ENCODE data around the gene NCK1. TPM values are rescaled to one million over a fixed set of nuclear protein-coding genes. Genes with fewer than 3 reads are reported as not detected.
A peak's percentile ranks its signal among the peaks of the same experiment; 100 is the strongest.

Gene NCK1
- total and polyA plus RNA-seq, 2 of the 13 experiments (the other 11 are each of a cell fraction or from before 2014, with no cell fraction given): 14.7 to 30.4 TPM

DNA sequence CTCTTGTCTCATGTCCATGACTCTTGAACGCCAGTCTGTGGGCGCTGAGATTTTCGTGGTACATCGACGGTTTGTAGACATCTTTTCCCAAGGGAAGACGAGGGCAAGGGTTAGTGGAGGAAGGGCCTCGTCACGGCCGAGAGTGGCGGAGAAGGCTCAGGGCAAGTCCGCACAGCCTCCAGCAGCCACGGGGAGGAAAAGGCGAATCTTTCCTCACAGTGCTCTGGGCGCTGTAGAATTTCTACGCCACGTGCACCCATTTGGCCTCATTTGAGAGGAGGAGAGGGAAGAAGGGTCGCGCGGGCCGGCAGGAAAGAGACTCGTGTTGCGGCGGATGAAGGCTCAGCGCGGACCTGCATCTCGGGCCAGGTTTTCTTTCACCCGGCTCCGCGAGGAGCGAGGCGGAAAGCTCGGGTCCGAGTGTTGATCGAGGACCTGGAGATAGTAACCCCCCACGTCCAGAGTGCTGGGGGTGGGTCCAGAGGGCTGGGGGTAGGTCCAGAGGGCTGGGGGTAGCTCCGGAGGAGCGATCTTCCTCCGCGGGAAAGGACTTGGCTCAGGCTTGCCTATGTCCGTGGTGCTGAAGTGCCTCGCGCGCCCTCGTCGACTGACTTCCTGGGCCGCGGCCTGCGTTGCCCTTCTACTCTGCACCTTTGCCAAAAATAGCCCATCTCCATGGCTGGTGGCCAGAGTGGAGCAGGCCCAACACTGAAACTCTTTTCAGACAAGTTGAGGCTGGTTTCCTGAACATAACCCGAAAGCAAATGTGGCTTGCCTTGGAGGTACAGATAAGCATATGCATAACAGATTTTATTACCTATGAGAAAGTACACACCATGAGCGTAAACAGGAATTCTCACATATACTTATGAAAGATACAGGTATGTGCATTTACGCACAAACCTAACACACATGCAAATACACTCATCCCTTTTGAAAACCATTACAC, 42.0 kb upstream of the NCK1 start (continued):
- TF ChIP-seq, protein P1, sequence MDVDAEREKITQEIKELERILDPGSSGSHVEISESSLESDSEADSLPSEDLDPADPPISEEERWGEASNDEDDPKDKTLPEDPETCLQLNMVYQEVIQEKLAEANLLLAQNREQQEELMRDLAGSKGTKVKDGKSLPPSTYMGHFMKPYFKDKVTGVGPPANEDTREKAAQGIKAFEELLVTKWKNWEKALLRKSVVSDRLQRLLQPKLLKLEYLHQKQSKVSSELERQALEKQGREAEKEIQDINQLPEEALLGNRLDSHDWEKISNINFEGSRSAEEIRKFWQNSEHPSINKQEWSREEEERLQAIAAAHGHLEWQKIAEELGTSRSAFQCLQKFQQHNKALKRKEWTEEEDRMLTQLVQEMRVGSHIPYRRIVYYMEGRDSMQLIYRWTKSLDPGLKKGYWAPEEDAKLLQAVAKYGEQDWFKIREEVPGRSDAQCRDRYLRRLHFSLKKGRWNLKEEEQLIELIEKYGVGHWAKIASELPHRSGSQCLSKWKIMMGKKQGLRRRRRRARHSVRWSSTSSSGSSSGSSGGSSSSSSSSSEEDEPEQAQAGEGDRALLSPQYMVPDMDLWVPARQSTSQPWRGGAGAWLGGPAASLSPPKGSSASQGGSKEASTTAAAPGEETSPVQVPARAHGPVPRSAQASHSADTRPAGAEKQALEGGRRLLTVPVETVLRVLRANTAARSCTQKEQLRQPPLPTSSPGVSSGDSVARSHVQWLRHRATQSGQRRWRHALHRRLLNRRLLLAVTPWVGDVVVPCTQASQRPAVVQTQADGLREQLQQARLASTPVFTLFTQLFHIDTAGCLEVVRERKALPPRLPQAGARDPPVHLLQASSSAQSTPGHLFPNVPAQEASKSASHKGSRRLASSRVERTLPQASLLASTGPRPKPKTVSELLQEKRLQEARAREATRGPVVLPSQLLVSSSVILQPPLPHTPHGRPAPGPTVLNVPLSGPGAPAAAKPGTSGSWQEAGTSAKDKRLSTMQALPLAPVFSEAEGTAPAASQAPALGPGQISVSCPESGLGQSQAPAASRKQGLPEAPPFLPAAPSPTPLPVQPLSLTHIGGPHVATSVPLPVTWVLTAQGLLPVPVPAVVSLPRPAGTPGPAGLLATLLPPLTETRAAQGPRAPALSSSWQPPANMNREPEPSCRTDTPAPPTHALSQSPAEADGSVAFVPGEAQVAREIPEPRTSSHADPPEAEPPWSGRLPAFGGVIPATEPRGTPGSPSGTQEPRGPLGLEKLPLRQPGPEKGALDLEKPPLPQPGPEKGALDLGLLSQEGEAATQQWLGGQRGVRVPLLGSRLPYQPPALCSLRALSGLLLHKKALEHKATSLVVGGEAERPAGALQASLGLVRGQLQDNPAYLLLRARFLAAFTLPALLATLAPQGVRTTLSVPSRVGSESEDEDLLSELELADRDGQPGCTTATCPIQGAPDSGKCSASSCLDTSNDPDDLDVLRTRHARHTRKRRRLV (CRISPR knock-in tag; IDR thresholded peaks at IDR 0.05): no peak
- TF ChIP-seq NR3C1 (CRISPR knock-in tag; IDR thresholded peaks at IDR 0.05): no peak
- TF ChIP-seq NR2F2 (IDR thresholded peaks at IDR 0.05; ENCODE audit: borderline replicate concordance, low read depth): no peak
- TF ChIP-seq ZNF253 (CRISPR knock-in tag; IDR thresholded peaks at IDR 0.05; ENCODE audit: borderline replicate concordance): peak; percentile 65; the same call in 1 of the 2 replicates
- TF ChIP-seq, protein P2, sequence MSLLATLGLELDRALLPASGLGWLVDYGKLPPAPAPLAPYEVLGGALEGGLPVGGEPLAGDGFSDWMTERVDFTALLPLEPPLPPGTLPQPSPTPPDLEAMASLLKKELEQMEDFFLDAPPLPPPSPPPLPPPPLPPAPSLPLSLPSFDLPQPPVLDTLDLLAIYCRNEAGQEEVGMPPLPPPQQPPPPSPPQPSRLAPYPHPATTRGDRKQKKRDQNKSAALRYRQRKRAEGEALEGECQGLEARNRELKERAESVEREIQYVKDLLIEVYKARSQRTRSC (CRISPR knock-in tag; IDR thresholded peaks at IDR 0.05; ENCODE audit: low read depth): no peak
- no peak for TF ChIP-seq ZNF780A (CRISPR knock-in tag; IDR thresholded peaks at IDR 0.05)
- no peak for TF ChIP-seq JUNB (CRISPR knock-in tag; IDR thresholded peaks at IDR 0.05; ENCODE audit: borderline replicate concordance)
- TF ChIP-seq, protein P3, sequence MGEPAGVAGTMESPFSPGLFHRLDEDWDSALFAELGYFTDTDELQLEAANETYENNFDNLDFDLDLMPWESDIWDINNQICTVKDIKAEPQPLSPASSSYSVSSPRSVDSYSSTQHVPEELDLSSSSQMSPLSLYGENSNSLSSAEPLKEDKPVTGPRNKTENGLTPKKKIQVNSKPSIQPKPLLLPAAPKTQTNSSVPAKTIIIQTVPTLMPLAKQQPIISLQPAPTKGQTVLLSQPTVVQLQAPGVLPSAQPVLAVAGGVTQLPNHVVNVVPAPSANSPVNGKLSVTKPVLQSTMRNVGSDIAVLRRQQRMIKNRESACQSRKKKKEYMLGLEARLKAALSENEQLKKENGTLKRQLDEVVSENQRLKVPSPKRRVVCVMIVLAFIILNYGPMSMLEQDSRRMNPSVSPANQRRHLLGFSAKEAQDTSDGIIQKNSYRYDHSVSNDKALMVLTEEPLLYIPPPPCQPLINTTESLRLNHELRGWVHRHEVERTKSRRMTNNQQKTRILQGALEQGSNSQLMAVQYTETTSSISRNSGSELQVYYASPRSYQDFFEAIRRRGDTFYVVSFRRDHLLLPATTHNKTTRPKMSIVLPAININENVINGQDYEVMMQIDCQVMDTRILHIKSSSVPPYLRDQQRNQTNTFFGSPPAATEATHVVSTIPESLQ (CRISPR knock-in tag; conservative IDR thresholded peaks at IDR 0.05): no peak
- TF ChIP-seq PRPF4 (IDR thresholded peaks at IDR 0.05; ENCODE audit: low read depth, low read length, poor library complexity, severe bottlenecking): no peak
- TF ChIP-seq ZNF773 (CRISPR knock-in tag; IDR thresholded peaks at IDR 0.05; ENCODE audit: borderline replicate concordance): no peak
- no peak for TF ChIP-seq AHR (CRISPR knock-in tag; IDR thresholded peaks at IDR 0.05)
- TF ChIP-seq, protein P4, sequence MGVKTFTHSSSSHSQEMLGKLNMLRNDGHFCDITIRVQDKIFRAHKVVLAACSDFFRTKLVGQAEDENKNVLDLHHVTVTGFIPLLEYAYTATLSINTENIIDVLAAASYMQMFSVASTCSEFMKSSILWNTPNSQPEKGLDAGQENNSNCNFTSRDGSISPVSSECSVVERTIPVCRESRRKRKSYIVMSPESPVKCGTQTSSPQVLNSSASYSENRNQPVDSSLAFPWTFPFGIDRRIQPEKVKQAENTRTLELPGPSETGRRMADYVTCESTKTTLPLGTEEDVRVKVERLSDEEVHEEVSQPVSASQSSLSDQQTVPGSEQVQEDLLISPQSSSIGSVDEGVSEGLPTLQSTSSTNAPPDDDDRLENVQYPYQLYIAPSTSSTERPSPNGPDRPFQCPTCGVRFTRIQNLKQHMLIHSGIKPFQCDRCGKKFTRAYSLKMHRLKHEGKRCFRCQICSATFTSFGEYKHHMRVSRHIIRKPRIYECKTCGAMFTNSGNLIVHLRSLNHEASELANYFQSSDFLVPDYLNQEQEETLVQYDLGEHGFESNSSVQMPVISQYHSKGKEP (CRISPR knock-in tag; IDR thresholded peaks at IDR 0.05): no peak
- 0 out of 2 replicates have a peak, but pooled peaks have one; percentile 14 for TF ChIP-seq ZNF644 (CRISPR knock-in tag; IDR thresholded peaks at IDR 0.05; ENCODE audit: low read depth)
- TF ChIP-seq, protein P5, sequence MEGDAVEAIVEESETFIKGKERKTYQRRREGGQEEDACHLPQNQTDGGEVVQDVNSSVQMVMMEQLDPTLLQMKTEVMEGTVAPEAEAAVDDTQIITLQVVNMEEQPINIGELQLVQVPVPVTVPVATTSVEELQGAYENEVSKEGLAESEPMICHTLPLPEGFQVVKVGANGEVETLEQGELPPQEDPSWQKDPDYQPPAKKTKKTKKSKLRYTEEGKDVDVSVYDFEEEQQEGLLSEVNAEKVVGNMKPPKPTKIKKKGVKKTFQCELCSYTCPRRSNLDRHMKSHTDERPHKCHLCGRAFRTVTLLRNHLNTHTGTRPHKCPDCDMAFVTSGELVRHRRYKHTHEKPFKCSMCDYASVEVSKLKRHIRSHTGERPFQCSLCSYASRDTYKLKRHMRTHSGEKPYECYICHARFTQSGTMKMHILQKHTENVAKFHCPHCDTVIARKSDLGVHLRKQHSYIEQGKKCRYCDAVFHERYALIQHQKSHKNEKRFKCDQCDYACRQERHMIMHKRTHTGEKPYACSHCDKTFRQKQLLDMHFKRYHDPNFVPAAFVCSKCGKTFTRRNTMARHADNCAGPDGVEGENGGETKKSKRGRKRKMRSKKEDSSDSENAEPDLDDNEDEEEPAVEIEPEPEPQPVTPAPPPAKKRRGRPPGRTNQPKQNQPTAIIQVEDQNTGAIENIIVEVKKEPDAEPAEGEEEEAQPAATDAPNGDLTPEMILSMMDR (CRISPR knock-in tag; IDR thresholded peaks at IDR 0.05): 0 out of 2 replicates have a peak, but pooled peaks have one; percentile 10
